Uterus (tissue), 2 donors: Measurements from ENCODE around the gene OS9.

ENCODE experiments used
- CTCF ChIP-seq, 4 experiments: fragments of 200-600 bp in 2 of 4; fragments of 450-650 bp in 2 of 4; sonication (generic) in 2 of 4; IDR thresholded peaks; one replicate each; pipeline ENCODE4 v1.5.1; 2016 to 2019; ENCODE audit warnings: antibody characterized with exemption in 4 of 4, mild to moderate bottlenecking in 2 of 4, moderate library complexity in 1 of 4
- POLR2A ChIP-seq, 2 donors: fragments of 450-650 bp; IDR thresholded peaks; one replicate each; pipeline ENCODE4 v1.6.1; 2016; ENCODE audit warnings: antibody characterized with exemption in 2 of 2, mild to moderate bottlenecking in 1 of 2, moderate library complexity in 1 of 2

DNA sequence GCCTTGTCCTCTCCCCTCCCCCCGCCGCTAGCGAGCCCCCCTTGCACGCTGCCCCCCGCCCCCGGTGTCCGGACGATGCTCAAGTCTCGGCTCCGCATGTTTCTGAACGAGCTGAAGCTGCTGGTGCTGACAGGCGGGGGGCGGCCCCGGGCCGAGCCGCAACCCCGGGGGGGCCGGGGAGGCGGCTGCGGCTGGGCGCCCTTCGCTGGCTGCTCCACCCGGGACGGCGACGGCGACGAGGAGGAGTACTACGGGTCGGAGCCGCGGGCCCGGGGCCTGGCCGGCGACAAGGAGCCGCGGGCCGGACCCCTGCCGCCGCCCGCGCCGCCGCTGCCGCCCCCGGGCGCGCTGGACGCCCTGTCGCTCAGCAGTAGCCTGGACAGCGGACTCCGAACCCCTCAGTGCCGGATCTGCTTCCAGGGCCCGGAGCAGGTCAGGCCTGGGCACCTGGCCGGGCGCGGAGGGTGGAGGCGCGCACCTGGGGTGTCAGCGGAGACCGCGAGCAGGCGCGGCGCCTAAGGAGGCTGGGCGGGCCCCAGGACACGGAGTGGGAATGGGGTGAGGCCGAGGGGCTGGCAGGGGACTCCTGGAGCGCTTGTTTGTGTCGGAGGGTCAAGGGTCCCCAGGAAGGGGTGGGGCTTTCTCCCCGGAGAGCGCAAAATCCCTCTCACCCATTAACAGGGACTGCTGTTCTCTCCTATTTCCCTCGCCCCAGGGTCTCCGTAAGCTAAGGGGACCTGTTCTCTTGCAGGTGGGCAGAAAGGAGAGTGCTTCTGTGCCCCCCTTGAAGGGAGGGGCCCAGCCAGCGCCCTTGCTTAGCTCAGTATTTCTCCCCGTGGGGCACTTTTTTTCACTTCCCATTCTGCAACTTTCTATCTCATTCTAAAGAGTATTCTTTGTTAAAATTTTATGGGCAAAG is 61.8 kb downstream of the OS9 start:
- TF ChIP-seq POLR2A (IDR thresholded peaks at IDR 0.05): no peak
- no peak for TF ChIP-seq CTCF (IDR thresholded peaks at IDR 0.05)
